D721Med (cell line): ENCODE data around the gene TCF3.
"Not testable (repeated sequence)": the region's sequence is repeated elsewhere in the genome, so short reads cannot be mapped to it uniquely, and the experiment has no call there.

Experiments
- DNase-seq: peaks from one replicate; pipeline ENCODE4 v3.0.0; 2011; ENCODE audit warnings: low spot score; ENCODE audit not compliant: insufficient read length
- FAIRE-seq: peaks from 2 replicates; lab custom pipeline; 2011; peaks lifted over from hg19 to GRCh38; lab: Jason Lieb, UNC
- CTCF ChIP-seq: IDR thresholded peaks from 2 replicates; pipeline ENCODE4 v1.5.1; 2012; ENCODE audit warnings: mild to moderate bottlenecking, control low read depth; ENCODE audit not compliant: insufficient read depth; ENCODE audit errors: missing control alignments

Gene TCF3

GRCh38 chr19:1672038-1672768, 19.8 kb upstream of the TCF3 start:
- no peak for DNase-seq
- no peak for FAIRE-seq
- TF ChIP-seq CTCF: peak; percentile 34

DNA sequence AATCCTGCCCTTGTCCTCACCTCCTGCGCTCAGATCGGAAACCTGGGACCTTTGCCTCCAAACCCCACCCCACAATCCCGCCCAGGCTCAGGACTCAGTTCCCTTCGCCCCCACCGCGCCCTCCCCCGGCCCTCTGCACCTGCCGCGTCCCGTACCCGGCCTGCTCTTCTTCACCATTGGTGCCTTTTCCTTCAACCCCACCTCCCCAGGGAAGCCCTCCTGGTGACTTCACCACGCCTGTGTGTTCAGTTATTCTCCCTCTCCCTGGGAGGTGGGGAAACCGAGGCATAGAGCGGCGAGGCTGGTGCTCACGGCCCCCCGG, 19.3 kb upstream of the TCF3 start:
- no peak for TF ChIP-seq CTCF
- FAIRE-seq (no peak), DNase-seq (no peak)

GRCh38 chr19:1670747-1671146, 18.3 kb upstream of the TCF3 start:
- DNase-seq, FAIRE-seq: not testable (repeated sequence)

GRCh38 chr19:1668486-1669270, 16.3 kb upstream of the TCF3 start:
- TF ChIP-seq CTCF: no peak
- DNase-seq (no peak), FAIRE-seq (no peak)

GRCh38 chr19:1668048-1668485, 15.7 kb upstream of the TCF3 start:
- no peak for TF ChIP-seq CTCF
- DNase-seq: no peak
- no peak for FAIRE-seq

DNA sequence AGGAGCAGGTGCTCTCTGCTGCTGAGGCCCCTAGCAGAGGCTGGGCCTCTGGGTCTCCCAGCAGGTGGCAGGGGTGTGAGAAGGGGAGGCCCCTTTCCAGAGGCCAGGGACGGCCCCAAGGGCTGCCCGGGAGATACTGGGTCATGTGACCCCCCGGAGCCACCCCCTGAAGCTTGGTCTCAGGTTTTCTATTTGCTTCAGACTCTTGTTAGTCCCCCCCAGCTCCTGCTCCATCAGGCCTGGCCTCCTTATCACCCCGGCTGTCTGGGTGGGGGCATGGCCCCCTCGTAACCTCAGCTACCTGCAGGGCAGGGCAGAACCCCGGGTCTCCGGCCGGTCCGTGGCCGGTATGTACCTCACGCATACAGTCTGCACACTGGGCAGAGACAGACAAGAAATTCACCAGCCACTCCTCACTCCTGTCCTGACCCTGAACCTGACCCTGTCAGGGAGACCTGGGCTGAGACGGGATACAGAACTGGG, 13.2 kb upstream of the TCF3 start:
- FAIRE-seq: no peak
- no peak for TF ChIP-seq CTCF
- DNase-seq: no peak

DNA sequence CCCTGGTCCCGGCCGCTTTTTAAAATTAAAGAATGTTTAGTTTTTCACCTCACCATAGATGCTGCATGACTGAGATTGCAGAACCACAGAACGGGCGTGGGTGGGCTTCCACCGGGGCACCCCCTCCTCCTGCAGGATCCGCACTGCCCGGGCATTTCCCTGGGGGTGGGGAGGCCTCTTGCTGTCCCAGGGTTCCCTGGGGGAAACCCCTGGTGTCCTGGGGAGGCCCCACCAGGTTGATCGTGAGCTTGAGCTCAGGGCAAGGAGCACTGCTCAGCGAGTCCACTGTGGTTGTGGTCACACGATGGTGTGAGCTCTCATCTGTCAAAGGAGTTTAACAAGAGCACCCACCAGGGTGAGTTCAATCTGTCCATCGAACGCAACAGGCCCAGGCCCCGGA, 11.4 kb upstream of the TCF3 start:
- FAIRE-seq (no peak), DNase-seq (no peak)
- no peak for TF ChIP-seq CTCF

DNA sequence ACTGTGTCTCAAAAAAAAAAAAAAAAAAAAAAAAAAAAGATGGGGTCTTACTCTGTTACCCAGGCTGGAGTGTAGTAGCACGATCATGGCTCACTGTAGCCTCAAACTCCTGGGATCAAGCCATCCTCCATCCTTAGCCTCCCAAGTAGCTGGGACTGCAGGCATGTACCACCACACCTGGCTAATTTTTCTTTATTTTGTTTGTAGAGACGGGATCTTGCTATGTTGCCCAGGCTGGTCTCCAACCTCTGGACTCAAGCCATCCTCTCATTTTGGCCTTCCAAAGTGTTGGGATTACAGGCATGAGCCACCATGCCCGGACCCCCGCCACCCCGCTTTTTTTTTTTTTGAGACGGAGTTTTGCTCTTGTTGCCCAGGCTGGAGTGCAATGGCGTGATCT, 10.8 kb upstream of the TCF3 start:
- not testable (repeated sequence) for FAIRE-seq, DNase-seq
